ENCODE measurements around the gene YBX2. TPM values are rescaled to one million over a fixed set of nuclear protein-coding genes. Genes with fewer than 3 reads are reported as not detected.

Gene YBX2
- total and polyA plus RNA-seq, 2 experiments from 2014 or later = 0.22 TPM; not detected in 1

DNA sequence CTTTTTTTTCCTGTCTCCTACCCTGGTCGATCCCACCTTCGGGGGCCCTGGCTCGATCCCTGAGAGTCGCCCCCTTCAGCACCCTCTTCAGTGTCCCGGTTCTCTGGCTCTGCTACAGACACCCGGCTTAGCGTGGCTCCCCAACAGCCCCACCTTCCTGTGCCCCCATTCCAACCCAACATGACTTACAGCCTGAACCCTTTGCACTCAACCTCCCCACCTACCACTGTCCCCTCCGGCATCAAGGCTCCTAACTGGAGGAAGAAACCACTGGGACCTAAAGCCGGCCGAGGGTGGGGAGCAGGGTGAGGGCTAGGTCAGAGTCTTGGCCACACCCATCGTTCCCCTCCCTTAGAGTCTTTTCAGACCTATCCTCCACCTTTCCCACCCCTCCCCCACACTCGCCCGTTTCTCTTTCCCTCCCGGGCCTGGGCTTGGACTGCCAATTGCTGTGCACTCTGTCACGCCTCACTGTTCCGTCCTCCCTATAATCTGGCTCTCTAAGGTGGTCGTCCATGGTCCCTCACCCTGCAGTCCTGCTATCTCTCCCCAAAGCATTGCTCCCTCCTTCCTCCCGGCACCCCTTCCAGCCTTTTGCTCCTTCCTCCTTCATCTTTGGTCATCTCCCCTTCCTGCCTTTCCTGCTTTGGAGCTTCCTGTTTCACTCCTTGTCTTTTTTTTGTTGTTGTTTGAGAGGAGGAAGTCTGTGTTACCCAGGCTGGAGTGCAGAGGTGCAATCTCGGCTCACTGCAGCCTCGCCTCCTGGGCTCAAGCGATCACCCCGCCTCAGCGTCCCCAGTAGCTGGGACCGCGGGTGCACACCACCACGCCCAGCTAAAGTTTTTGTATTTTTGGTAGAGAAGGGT lies 31.3 kb downstream of the YBX2 start:
- TF ChIP-seq EZH2phosphoT487 (IDR thresholded peaks at IDR 0.05; ENCODE audit: insufficient read depth, low read depth) (no peak), EZH2 (IDR thresholded peaks at IDR 0.05; ENCODE audit: insufficient read depth, poor library complexity, severe bottlenecking) (no peak)
- Histone ChIP-seq H3K27ac (no peak overlapping the region), H3K36me3 (ENCODE audit: low read depth) (peaks cover 7% of the 10 kb centered on the region; the same call in 1 of the 2 replicates), H2AFZ (peak overlapping the region; percentile 72), H3K27me3 (replicated peaks; ENCODE audit: insufficient read depth) (no peaks in the 10 kb centered on the region), H4K20me1 (ENCODE audit: insufficient read depth) (no peaks in the 10 kb centered on the region), H3K9ac (no peak overlapping the region), H3K4me3 (no peak overlapping the region; the same call in 1 of the 2 replicates), H3K79me2 (ENCODE audit: insufficient read depth) (no peaks in the 10 kb centered on the region), H3K4me2 (ENCODE audit: unreplicated experiment) (peak overlapping the region; percentile 38), H3F3A (ENCODE audit: insufficient read depth) (peaks cover 25% of the 10 kb centered on the region), H3K9me3 (ENCODE audit: low read depth) (no peaks in the 10 kb centered on the region), H3K9me2 (ENCODE audit: insufficient read depth) (no peaks in the 10 kb centered on the region), H3K4me1 (ENCODE audit: insufficient read depth) (peaks cover 19% of the 10 kb centered on the region)
- 16 to 21% methylated on average over 24 to 26 of the region's 26 CpGs for WGBS, 2 experiments (ENCODE audit: low coverage in 1 of 2, low lambda C conversion rate in 2 of 2, missing lambda C conversion rate in 2 of 2)
- no peak for DNase-seq
- in situ Hi-C loops (cut with MboI) = no loop called here

DNA sequence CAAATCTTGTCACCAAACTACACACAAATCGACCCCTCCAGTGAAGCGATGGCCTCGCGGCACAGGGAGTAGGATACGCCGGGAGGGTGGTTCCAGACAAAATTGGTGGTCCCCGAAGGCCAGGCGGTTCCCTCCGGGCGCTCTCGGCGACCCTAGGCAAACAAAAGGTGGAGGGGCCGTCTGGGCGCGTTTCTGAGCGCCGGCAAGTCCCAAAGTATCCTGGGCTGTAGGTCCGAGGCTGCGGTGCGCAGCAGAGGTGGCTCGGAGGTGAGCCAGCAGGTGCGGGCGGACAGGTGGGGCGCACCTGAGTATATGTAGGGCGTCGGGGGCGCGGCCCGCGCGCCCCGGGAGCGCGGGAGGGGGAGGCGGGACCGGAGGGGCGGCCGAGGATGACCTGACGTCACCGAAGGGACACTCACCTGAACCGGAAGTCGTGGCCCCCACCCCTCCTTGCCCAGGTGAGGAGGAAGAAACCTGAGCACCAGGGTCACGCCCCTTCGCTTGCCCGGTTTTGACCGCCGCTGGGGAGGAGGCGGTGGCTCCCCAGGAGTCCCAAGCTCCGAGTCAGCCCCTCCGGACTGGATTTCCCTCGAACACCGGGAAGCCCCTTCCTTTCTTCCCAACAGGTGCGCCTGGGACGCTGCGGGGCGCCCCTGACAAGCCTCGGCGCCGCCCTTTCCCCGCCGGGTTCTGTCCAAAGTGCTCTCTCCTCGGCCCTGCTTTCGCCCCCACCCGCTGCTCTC lies 32.1 kb downstream of the YBX2 start, which contains the start of gene CLDN7:
Gene CLDN7 (minus strand): TSS at position 287 of the 743 bp plus-strand sequence. CDS start 435 bp downstream, outside the sequence.
- TF ChIP-seq EZH2phosphoT487 (IDR thresholded peaks at IDR 0.05; ENCODE audit: insufficient read depth, low read depth) (no peak), EZH2 (IDR thresholded peaks at IDR 0.05; ENCODE audit: insufficient read depth, poor library complexity, severe bottlenecking) (no peak)
- Histone ChIP-seq H3K79me2 (ENCODE audit: insufficient read depth) (no peaks in the 10 kb centered on the region), H2AFZ (peak within 1 kb of the TSS; percentile 85), H3K4me3 (peak within 1 kb of the TSS; percentile 65), H3K27ac (no peak within 1 kb of the TSS), H3K4me2 (ENCODE audit: unreplicated experiment) (peak within 1 kb of the TSS; percentile 84), H3K9me2 (ENCODE audit: insufficient read depth) (no peaks in the 10 kb centered on the region), H3K9me3 (ENCODE audit: low read depth) (no peaks in the 10 kb centered on the region), H4K20me1 (ENCODE audit: insufficient read depth) (no peaks in the 10 kb centered on the region), H3K36me3 (ENCODE audit: low read depth) (peaks cover 7% of the 10 kb centered on the region; the same call in 1 of the 2 replicates), H3K4me1 (ENCODE audit: insufficient read depth) (peaks cover 19% of the 10 kb centered on the region), H3K27me3 (replicated peaks; ENCODE audit: insufficient read depth) (no peaks in the 10 kb centered on the region), H3F3A (ENCODE audit: insufficient read depth) (peaks cover 26% of the 10 kb centered on the region), H3K9ac (peak within 1 kb of the TSS; percentile 75)
- WGBS, 2 experiments (ENCODE audit: low coverage in 1 of 2, low lambda C conversion rate in 2 of 2, missing lambda C conversion rate in 2 of 2) = 13 to 14% methylated on average over 31 to 63 of the region's 64 CpGs
- DNase-seq = no peak
- in situ Hi-C loops (cut with MboI) = no loop called here

GRCh38 chr17:7261379-7262191 lies 32.9 kb downstream of the YBX2 start:
- Histone ChIP-seq H3K79me2 (ENCODE audit: insufficient read depth) (no peaks in the 10 kb centered on the region), H3K36me3 (ENCODE audit: low read depth) (peaks cover 11% of the 10 kb centered on the region; the same call in 1 of the 2 replicates), H3K4me3 (peak overlapping the region; percentile 65), H3F3A (ENCODE audit: insufficient read depth) (peaks cover 23% of the 10 kb centered on the region), H3K4me2 (ENCODE audit: unreplicated experiment) (peak overlapping the region; percentile 84), H2AFZ (peak overlapping the region; percentile 85), H4K20me1 (ENCODE audit: insufficient read depth) (no peaks in the 10 kb centered on the region), H3K9me2 (ENCODE audit: insufficient read depth) (no peaks in the 10 kb centered on the region), H3K9me3 (ENCODE audit: low read depth) (no peaks in the 10 kb centered on the region), H3K27ac (no peak overlapping the region), H3K27me3 (replicated peaks; ENCODE audit: insufficient read depth) (no peaks in the 10 kb centered on the region), H3K9ac (peak overlapping the region; percentile 75), H3K4me1 (ENCODE audit: insufficient read depth) (peaks cover 19% of the 10 kb centered on the region)
- TF ChIP-seq EZH2phosphoT487 (IDR thresholded peaks at IDR 0.05; ENCODE audit: insufficient read depth, low read depth) = no peak
- no peak for TF ChIP-seq EZH2 (IDR thresholded peaks at IDR 0.05; ENCODE audit: insufficient read depth, poor library complexity, severe bottlenecking)
- WGBS, 2 experiments (ENCODE audit: low coverage in 1 of 2, low lambda C conversion rate in 2 of 2, missing lambda C conversion rate in 2 of 2) = 11 to 13% methylated on average over 45 to 47 of the region's 71 CpGs
- DNase-seq = peak; percentile 31
- in situ Hi-C loops (cut with MboI) = no loop called here
